Breast epithelium (tissue), 4 donors: ENCODE measurements around the gene SLC66A2. TPM values are rescaled to one million over a fixed set of nuclear protein-coding genes. Genes with fewer than 3 reads are reported as not detected.

Experiments used
- DNase-seq, 2 donors: peaks; one replicate each; pipeline ENCODE4 v3.0.0-alpha.2; 2019; ENCODE audit warnings: low spot score in 2 of 2
- H3K27ac ChIP-seq, 2 donors: fragments of 200-600 bp; sonication (generic) in 1 of 2; one replicate each; pipeline ENCODE4 v1.5.1; 2016 to 2019; ENCODE audit warnings: mild to moderate bottlenecking in 1 of 2
- H3K27me3 ChIP-seq, 2 donors: fragments of 200-600 bp; sonication (generic) in 1 of 2; one replicate each; pipeline versions ENCODE4 v1.5.1 to v1.6.0; 2017 to 2019; ENCODE audit warnings: control low read depth in 1 of 2, mild to moderate bottlenecking in 1 of 2
- H3K36me3 ChIP-seq: fragments of 200-600 bp; one replicate; pipeline ENCODE4 v1.5.1; 2019
- H3K4me1 ChIP-seq, 2 donors: fragments of 200-600 bp; sonication (generic); one replicate each; pipeline ENCODE4 v1.5.1; 2016 to 2019; ENCODE audit warnings: control low read depth in 1 of 2
- H3K4me3 ChIP-seq, 3 donors: fragments of 200-600 bp; sonication (generic); 1 replicate in 2 of 3; 2 replicates in 1 of 3; pipeline ENCODE4 v1.5.1; 2016 to 2019; ENCODE audit warnings: mild to moderate bottlenecking in 3 of 3, moderate library complexity in 2 of 3
- H3K9me3 ChIP-seq, 2 donors: fragments of 200-600 bp; sonication (generic) in 1 of 2; one replicate each; pipeline ENCODE4 v1.5.1; 2016 to 2019; ENCODE audit warnings: control low read depth in 1 of 2
- POLR2A ChIP-seq: fragments of 450-650 bp; IDR thresholded peaks from one replicate; pipeline ENCODE4 v1.6.1; 2016; ENCODE audit warnings: antibody characterized with exemption, mild to moderate bottlenecking, moderate library complexity
- POLR2AphosphoS5 ChIP-seq, 3 donors: sonication (generic); formaldehyde crosslinking; IDR thresholded peaks; one replicate each; pipeline ENCODE4 v1.6.1; 2017; ENCODE audit warnings: antibody characterized with exemption in 3 of 3
- intact Hi-C: fragments of 100-400 bp; cut with DNase I; formaldehyde crosslinking; loops from one replicate; pipeline ENCODE4 v1.15.1; 2023; ENCODE audit warnings: low total_unique reads
- total RNA-seq, 3 donors: library from RNA; depleted of rRNA; stranded (reverse); fragments of >200 nt; gene quantifications; one replicate each; pipeline ENCODE4 v1.1.0, GENCODE V29; 2016
- TF ChIP-seq, protein P1 (sequence below), 3 donors: fragments of 450-650 bp; IDR thresholded peaks; one replicate each; pipeline ENCODE4 v1.5.1; 2016 to 2017; ENCODE audit warnings: antibody characterized with exemption in 3 of 3, mild to moderate bottlenecking in 3 of 3, moderate library complexity in 3 of 3

Gene SLC66A2
- total RNA-seq, 3 donors from 2014 or later, result 45.2 to 141 (median 65.9) TPM

DNA sequence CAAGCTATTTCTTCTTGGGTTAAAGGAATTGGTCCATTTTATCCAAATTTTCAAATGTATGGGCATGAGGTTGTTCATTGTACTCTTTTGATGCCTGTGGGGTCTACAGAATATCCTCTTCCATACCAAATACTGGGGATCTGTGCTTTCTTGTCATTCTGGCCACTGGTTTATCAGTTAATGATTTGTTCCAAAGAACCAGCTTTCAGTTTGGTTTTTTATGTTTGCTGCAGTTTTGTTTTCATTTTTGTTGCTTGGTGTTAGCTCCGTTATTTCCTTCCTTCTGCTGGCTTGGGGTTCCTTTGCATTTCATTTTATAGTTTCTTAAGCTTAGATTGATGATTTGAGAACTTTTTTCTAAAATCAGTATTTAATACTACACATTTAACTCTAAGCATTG lies 45.5 kb downstream of the SLC66A2 start:
- no peak for DNase-seq
- H3K36me3 ChIP-seq, result no peaks in the 10 kb centered on the region
- H3K9me3 ChIP-seq, result peaks cover 0 to 31% of the 10 kb centered on the region in 2 donors
- TF ChIP-seq POLR2A (no peak), POLR2AphosphoS5 (IDR thresholded peaks at IDR 0.05) (no peak)
- TF ChIP-seq, protein P1, sequence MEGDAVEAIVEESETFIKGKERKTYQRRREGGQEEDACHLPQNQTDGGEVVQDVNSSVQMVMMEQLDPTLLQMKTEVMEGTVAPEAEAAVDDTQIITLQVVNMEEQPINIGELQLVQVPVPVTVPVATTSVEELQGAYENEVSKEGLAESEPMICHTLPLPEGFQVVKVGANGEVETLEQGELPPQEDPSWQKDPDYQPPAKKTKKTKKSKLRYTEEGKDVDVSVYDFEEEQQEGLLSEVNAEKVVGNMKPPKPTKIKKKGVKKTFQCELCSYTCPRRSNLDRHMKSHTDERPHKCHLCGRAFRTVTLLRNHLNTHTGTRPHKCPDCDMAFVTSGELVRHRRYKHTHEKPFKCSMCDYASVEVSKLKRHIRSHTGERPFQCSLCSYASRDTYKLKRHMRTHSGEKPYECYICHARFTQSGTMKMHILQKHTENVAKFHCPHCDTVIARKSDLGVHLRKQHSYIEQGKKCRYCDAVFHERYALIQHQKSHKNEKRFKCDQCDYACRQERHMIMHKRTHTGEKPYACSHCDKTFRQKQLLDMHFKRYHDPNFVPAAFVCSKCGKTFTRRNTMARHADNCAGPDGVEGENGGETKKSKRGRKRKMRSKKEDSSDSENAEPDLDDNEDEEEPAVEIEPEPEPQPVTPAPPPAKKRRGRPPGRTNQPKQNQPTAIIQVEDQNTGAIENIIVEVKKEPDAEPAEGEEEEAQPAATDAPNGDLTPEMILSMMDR (IDR thresholded peaks at IDR 0.05), result no peak
- H3K4me1 ChIP-seq, result no peaks in the 10 kb centered on the region
- peak overlapping the region in 1 of 2 donors; percentile 61 for H3K27ac ChIP-seq
- intact Hi-C loops, result no loop called here
- H3K4me3 ChIP-seq, result no peak overlapping the region
- H3K27me3 ChIP-seq, result no peaks in the 10 kb centered on the region

- Histone ChIP-seq H3K9me3 (peaks cover 0 to 37% of the 10 kb centered on the region in 2 donors), H3K4me3 (no peak overlapping the region), H3K4me1 (no peaks in the 10 kb centered on the region), H3K36me3 (no peaks in the 10 kb centered on the region), H3K27ac (peak overlapping the region in 1 of 2 donors; percentile 61), H3K27me3 (no peaks in the 10 kb centered on the region)
- TF ChIP-seq POLR2AphosphoS5 (IDR thresholded peaks at IDR 0.05) (no peak), POLR2A (no peak)
- TF ChIP-seq, protein P1 (IDR thresholded peaks at IDR 0.05), result no peak
- intact Hi-C loops, result no loop called here
- DNase-seq, result no peak
Observed at GRCh38 chr18:79905389-79905911, 46.0 kb downstream of the SLC66A2 start.

DNA sequence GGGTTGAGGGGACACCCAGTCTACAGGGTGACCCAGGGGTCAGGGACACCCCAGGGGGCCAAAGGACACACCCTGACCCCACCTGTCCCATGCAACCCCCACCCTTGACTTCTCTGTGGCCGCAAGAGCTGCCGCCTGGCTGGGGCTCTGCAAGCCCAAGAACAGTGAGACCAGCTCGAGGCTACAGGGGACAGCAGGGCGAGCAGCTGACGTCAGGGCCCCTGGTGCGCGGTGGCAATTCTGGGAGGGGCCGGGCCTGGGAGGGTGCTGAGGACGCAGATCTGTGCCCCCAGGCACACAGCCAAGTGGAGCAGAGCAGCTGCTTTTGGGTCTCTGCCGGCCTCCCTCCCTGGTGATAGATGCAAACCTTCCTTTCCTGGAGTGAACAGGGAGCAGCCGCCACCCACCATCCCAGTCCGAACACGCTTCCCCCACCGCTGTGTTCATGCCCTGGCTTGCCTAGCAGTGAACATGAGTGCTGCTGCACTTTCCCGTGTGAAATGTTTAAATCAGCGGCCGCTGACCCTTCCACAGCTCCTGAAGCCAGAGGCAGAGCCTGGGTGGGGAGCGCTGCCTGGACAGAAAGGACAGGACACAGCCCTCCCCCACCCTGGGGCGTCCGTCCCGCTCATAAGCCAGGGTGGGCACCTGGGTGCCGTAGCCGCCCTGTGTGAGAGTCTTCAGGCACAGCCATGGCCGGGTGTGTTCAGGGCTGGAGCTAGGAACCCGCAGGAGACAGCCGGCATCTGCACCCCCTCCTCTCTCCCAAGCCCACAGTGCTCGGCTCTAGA lies 46.9 kb downstream of the SLC66A2 start:
- H3K27ac ChIP-seq, result peak overlapping the region in 1 of 2 donors; percentile 61
- intact Hi-C loops, result no loop called here
- no peak overlapping the region for H3K4me3 ChIP-seq
- no peaks in the 10 kb centered on the region for H3K36me3 ChIP-seq
- TF ChIP-seq, protein P1 (IDR thresholded peaks at IDR 0.05), result no peak
- no peak for TF ChIP-seq POLR2A
- no peak for TF ChIP-seq POLR2AphosphoS5 (IDR thresholded peaks at IDR 0.05)
- H3K4me1 ChIP-seq, result no peaks in the 10 kb centered on the region
- no peak for DNase-seq
- H3K27me3 ChIP-seq, result no peaks in the 10 kb centered on the region
- H3K9me3 ChIP-seq, result peaks cover 4 to 43% of the 10 kb centered on the region in 2 donors

GRCh38 chr18:79903787-79904356 lies 47.6 kb downstream of the SLC66A2 start:
- Histone ChIP-seq H3K36me3 (no peaks in the 10 kb centered on the region), H3K4me3 (no peak overlapping the region), H3K27ac (peak overlapping the region in 1 of 2 donors; percentile 61), H3K9me3 (peaks cover 11 to 50% of the 10 kb centered on the region in 2 donors), H3K27me3 (no peaks in the 10 kb centered on the region), H3K4me1 (no peaks in the 10 kb centered on the region)
- TF ChIP-seq, protein P1 (IDR thresholded peaks at IDR 0.05), result no peak
- TF ChIP-seq POLR2A (no peak), POLR2AphosphoS5 (IDR thresholded peaks at IDR 0.05) (no peak)
- peak in 1 of 2 donors; percentile 14 for DNase-seq
- intact Hi-C loops, result no loop called here

DNA sequence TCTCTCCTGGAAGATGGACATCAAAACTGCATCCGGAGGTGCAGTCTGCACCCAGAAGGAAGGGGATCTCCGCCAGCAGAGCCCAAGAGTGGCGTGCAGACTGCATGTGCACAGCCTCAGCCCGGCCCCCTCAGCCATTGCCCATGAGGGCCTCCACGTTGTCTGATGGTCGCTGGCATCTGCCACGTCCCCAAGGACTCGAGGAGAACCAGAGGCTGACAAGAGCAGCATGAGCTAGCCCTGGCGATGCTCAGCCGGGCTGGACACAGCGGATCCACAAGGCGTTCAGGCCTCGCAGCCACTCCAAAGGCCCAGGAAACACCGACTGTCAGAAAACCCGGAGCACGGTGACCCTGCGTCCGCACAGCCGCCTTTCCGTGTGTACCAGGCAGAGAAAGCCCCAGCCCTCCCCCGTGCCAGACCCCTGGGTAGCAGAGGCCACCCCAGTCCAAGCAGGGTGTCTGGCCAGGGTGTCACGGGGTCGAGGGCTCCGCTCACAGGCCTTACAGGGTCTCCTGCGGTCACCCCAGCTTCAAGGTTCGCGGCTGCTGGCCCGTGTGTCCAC lies 48.3 kb downstream of the SLC66A2 start:
- no peaks in the 10 kb centered on the region for H3K27me3 ChIP-seq
- DNase-seq, result no peak
- no peak overlapping the region for H3K4me3 ChIP-seq
- intact Hi-C loops, result no loop called here
- H3K4me1 ChIP-seq, result no peaks in the 10 kb centered on the region
- H3K9me3 ChIP-seq, result peaks cover 14 to 57% of the 10 kb centered on the region in 2 donors
- TF ChIP-seq, protein P1 (IDR thresholded peaks at IDR 0.05), result no peak
- no peak for TF ChIP-seq POLR2A
- no peak for TF ChIP-seq POLR2AphosphoS5 (IDR thresholded peaks at IDR 0.05)
- H3K36me3 ChIP-seq, result no peaks in the 10 kb centered on the region
- no peak overlapping the region for H3K27ac ChIP-seq
